ENCODE results near the gene RTL10. TPM values are rescaled to one million over a fixed set of nuclear protein-coding genes. Genes with fewer than 3 reads are reported as not detected.

RTL10 gene
- total and polyA plus RNA-seq, 2 of the 8 experiments (the other 6 are each of a cell fraction or from before 2014, with no cell fraction given) = 11.5 to 18.8 TPM

DNA sequence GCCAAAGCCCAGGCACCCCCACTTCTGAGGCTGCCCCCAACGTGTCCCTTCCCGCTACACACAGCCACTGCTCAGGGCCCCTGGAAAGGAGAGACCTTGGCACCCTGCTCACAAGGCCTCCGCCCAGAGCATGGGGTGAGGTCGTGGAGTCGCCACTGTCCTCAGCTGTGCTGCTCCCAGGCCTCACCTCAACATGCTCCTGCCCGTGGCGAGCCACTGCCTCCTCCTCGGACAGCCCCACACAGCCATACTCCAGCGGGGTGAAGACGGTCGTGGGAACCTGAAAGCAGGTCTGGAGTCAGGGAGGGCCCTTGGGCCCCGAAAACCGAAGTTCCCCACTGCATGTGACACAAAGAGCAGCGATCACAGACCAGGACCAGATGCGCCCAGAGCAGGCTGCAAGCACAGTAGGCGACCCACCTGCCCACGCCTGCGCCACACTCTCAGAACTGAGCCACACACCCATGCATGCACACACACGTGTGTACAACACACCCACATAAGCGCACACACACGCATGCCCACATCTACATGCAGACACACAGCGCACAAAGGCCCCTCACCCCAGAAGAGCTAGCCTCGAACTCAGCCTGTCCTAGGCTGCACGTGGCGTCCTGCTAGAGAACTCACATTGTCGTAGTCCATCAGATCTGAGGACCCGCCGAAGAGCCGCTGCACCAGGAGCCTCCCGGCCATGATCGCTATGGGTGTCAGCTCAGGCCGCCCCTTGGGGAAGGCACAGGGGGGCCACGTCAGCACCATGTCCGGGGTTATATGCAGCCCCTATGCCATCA is 25.5 kb upstream of the RTL10 start:
- H2BK12ac ChIP-seq (ENCODE audit: low read depth, low read length) = peak overlapping the region; percentile 100
- H3K79me1 ChIP-seq (ENCODE audit: low read depth, low read length) = no peaks in the 10 kb centered on the region; the same call in 1 of the 2 replicates
- WGBS, 2 experiments (ENCODE audit: extremely low coverage in 1 of 2, insufficient coverage in 1 of 2, insufficient read length in 1 of 2, insufficient replicate concordance in 2 of 2, low coverage in 1 of 2, low lambda C conversion rate in 2 of 2, missing lambda C conversion rate in 1 of 2) = 84% methylated on average over 29 of the region's 34 CpGs; no CpG with 5 or more reads in 1 of the 2 experiments
- H3K4me1 ChIP-seq (replicated peaks in 1 of 4; ENCODE audit: control insufficient read depth in 3 of 4, insufficient read depth in 4 of 4, low read length in 3 of 4) = peaks cover 11 to 26% (median 20%) of the 10 kb centered on the region in 4 experiments
- peak overlapping the region; percentile 99 for H2BK20ac ChIP-seq (ENCODE audit: low read length)
- ChIA-PET CTCF (ENCODE audit: partially characterized antibody) (interaction anchor here (0.7 to 3.5 kb wide), 11 partner anchors 10 to 68 kb away, joined by 3 to 10 read pairs (median 3); no protein-coding TSS in a partner anchor), POLR2A (ENCODE audit: partially characterized antibody) (interaction anchor here (0.7 to 3.9 kb wide), 7 partner anchors 9 to 26 kb away, joined by 3 to 27 read pairs (median 6); no protein-coding TSS in a partner anchor)
- no peak overlapping the region for H3K56ac ChIP-seq (replicated peaks; ENCODE audit: insufficient read length, low read depth, low read length)
- peak overlapping the region; percentile 100 for H2BK15ac ChIP-seq (ENCODE audit: low read length)
- peak overlapping the region; percentile 100 for H2AK5ac ChIP-seq (ENCODE audit: low read depth, low read length)
- peaks cover 0 to 3% (median 0%) of the 10 kb centered on the region in 4 experiments; a peak in 1 of 7 replicates for H3K27me3 ChIP-seq (replicated peaks in 1 of 4; ENCODE audit: control insufficient read depth in 3 of 4, extremely low read depth in 1 of 4, insufficient read depth in 3 of 4, low read length in 3 of 4)
- no peak overlapping the region for H3K23ac ChIP-seq (ENCODE audit: insufficient read length)
- H3K4me3 ChIP-seq (ENCODE audit: extremely low read depth in 1 of 4, insufficient read depth in 2 of 4, low read depth in 3 of 4, low read length in 4 of 4) = no peak overlapping the region
- no peaks in the 10 kb centered on the region for H4K20me1 ChIP-seq (replicated peaks in 1 of 2; ENCODE audit: control insufficient read depth in 1 of 2, insufficient read depth in 2 of 2, low read length in 2 of 2)
- H2AFZ ChIP-seq (ENCODE audit: low read length) = no peak overlapping the region
- peak overlapping the region; percentile 99 for H3K4ac ChIP-seq (replicated peaks; ENCODE audit: insufficient read length, low read depth, low read length)
- peak overlapping the region; percentile 75 for H2BK120ac ChIP-seq (replicated peaks; ENCODE audit: low read depth, low read length)
- peak overlapping the region; percentile 86; the same call in 1 of the 2 replicates for H4K8ac ChIP-seq (ENCODE audit: extremely low read depth, insufficient read depth, low read length)
- H2BK5ac ChIP-seq (ENCODE audit: low read depth, low read length) = peak overlapping the region; percentile 99
- H4K91ac ChIP-seq (replicated peaks; ENCODE audit: insufficient read length, low read length) = peak overlapping the region; percentile 100
- H4K5ac ChIP-seq (ENCODE audit: insufficient read length, low read depth, low read length) = no peak overlapping the region
- H3K9ac ChIP-seq (replicated peaks in 1 of 4; ENCODE audit: extremely low read depth in 1 of 4, low read depth in 3 of 4, low read length in 3 of 4) = peak overlapping the region in 1 of 4 experiments; percentile 37; a peak in 1 of 7 replicates
- no peaks in the 10 kb centered on the region for H3K79me2 ChIP-seq (ENCODE audit: control insufficient read depth in 1 of 2, insufficient read depth in 2 of 2, low read length in 2 of 2)
- DNase-seq (ENCODE audit: low read depth in 1 of 2, low spot score in 2 of 2) (peak in 1 of 2 experiments; percentile 51), FAIRE-seq (no peak)
- H3K27ac ChIP-seq (ENCODE audit: low read depth, low read length) = peak overlapping the region; percentile 47; the same call in 1 of the 2 replicates
- no peaks in the 10 kb centered on the region for H3K9me3 ChIP-seq (ENCODE audit: insufficient read depth in 2 of 2, low read depth in 1 of 2, low read length in 1 of 2)
- TF ChIP-seq BACH1 (IDR thresholded peaks at IDR 0.05; ENCODE audit: low read length) (no peak), JUND (IDR thresholded peaks at IDR 0.05; ENCODE audit: low read length) (no peak), EZH2 (IDR thresholded peaks at IDR 0.05; ENCODE audit: low read depth, low read length, severe bottlenecking) (no peak)
- TF ChIP-seq, protein P1, sequence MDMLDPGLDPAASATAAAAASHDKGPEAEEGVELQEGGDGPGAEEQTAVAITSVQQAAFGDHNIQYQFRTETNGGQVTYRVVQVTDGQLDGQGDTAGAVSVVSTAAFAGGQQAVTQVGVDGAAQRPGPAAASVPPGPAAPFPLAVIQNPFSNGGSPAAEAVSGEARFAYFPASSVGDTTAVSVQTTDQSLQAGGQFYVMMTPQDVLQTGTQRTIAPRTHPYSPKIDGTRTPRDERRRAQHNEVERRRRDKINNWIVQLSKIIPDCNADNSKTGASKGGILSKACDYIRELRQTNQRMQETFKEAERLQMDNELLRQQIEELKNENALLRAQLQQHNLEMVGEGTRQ (IDR thresholded peaks at IDR 0.05; ENCODE audit: low read length) = no peak
- TF ChIP-seq, protein P2, sequence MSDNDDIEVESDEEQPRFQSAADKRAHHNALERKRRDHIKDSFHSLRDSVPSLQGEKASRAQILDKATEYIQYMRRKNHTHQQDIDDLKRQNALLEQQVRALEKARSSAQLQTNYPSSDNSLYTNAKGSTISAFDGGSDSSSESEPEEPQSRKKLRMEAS (IDR thresholded peaks at IDR 0.05) = 0 out of 2 replicates have a peak, but pooled peaks have one; percentile 56
- H3K36me3 ChIP-seq (ENCODE audit: control insufficient read depth in 2 of 4, insufficient read depth in 4 of 4, low read length in 3 of 4) = 0 out of 8 replicates have a peak, but pooled peaks cover 0 to 2% (median 0%) of the 10 kb centered on the region in 4 experiments
- H3K4me2 ChIP-seq (ENCODE audit: insufficient read depth in 1 of 2, low read depth in 2 of 2, low read length in 2 of 2) = peak overlapping the region; percentile 52 to 61; a peak in 3 of 4 replicates
- H3K23me2 ChIP-seq (ENCODE audit: low read depth, low read length) = peaks cover 4% of the 10 kb centered on the region
- H3K18ac ChIP-seq (ENCODE audit: extremely low read depth, low read length) = peak overlapping the region; percentile 99
- no peak overlapping the region for H3K14ac ChIP-seq (ENCODE audit: insufficient read length)
